Measurements from ENCODE around the gene ADGRG3. TPM values are rescaled to one million over a fixed set of nuclear protein-coding genes. Genes with fewer than 3 reads are reported as not detected.

Gene ADGRG3
- total and polyA plus RNA-seq, 10 of the 15 experiments (the other 5 are each of a cell fraction or from before 2014, with no cell fraction given) = 0.10 to 0.11 (median 0.10) TPM; not detected in 7

DNA sequence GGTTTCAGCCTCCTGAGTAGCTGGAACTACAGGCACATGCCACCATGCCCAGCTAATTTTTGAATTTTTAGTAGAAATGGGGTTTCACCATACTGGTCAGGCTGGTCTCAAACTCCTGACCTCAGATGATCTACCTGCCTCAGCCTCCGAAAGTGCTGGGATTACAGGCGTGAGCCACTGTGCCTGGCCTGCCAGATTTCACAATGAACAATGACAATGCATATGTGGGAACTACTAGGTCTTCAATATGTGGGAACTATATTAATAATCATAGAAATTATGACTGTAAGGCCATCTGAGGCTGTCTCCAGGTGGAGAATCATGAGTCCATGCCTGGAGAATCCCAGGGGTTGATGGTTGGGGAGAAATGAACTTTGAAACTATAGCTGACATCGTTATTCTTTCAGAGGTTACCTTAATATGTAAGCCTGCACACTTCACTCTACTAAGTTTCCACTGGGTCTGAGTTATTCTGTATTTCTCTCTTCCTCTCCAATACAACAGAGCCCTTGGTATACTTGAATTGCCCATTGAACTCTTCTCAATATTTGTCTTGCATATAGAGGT is 19.3 kb downstream of the ADGRG3 start:
- no peaks in the 10 kb centered on the region for H4K20me1 ChIP-seq (ENCODE audit: control insufficient read depth, insufficient read depth)
- DNase-seq (ENCODE audit: low read depth, low spot score) (no peak), FAIRE-seq (no peak), ATAC-seq (no peak)
- 60% methylated on average over 3 of the region's 3 CpGs for WGBS (ENCODE audit: insufficient coverage, insufficient replicate concordance, low lambda C conversion rate, missing lambda C conversion rate)
- no peak overlapping the region for H2AFZ ChIP-seq (ENCODE audit: control insufficient read depth, low read depth, low read length)
- H3K36me3 ChIP-seq (ENCODE audit: control insufficient read depth in 2 of 2, insufficient read depth in 2 of 2, low read length in 1 of 2) = no peaks in the 10 kb centered on the region
- H3K4me2 ChIP-seq (ENCODE audit: control insufficient read depth, insufficient read depth) = no peak overlapping the region
- no peak overlapping the region for H3K4me3 ChIP-seq
- ChIA-PET POLR2A (no interaction called here), CTCF (interaction anchor here (0.7 kb wide), 1 partner anchor 269 kb away, joined by 4 read pairs; no protein-coding TSS in a partner anchor), SMC1A (ENCODE audit: uncharacterized antibody, unreplicated experiment) (no interaction called here), RAD21 (ENCODE audit: unreplicated experiment) (interaction anchor here (0.7 to 1.4 kb wide), 2 partner anchors 48 to 127 kb away, joined by 3 read pairs; partner anchors contain the start of gene KATNB1)
- no peak overlapping the region for H3K27ac ChIP-seq (ENCODE audit: control insufficient read depth, insufficient read depth)
- in situ Hi-C loops (cut with MboI) = no loop called here
- intact Hi-C loops (cut with micrococcal nuclease; ENCODE audit: unreplicated experiment) = no loop called here
- no peak for TF ChIP-seq DPF2 (IDR thresholded peaks at IDR 0.05)
- TF ChIP-seq, protein P1, sequence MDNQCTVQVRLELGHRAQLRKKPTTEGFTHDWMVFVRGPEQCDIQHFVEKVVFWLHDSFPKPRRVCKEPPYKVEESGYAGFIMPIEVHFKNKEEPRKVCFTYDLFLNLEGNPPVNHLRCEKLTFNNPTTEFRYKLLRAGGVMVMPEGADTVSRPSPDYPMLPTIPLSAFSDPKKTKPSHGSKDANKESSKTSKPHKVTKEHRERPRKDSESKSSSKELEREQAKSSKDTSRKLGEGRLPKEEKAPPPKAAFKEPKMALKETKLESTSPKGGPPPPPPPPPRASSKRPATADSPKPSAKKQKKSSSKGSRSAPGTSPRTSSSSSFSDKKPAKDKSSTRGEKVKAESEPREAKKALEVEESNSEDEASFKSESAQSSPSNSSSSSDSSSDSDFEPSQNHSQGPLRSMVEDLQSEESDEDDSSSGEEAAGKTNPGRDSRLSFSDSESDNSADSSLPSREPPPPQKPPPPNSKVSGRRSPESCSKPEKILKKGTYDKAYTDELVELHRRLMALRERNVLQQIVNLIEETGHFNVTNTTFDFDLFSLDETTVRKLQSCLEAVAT (IDR thresholded peaks at IDR 0.05) = no peak
- TF ChIP-seq RAD21 (IDR thresholded peaks at IDR 0.05; ENCODE audit: insufficient read depth, low read depth, low read length) = no peak
- TF ChIP-seq ETV6 (conservative IDR thresholded peaks at IDR 0.05 in 1 of 2, IDR thresholded peaks at IDR 0.05 in 1 of 2; ENCODE audit: borderline replicate concordance in 1 of 2, low read depth in 1 of 2) = no peak
- TF ChIP-seq, protein P2, sequence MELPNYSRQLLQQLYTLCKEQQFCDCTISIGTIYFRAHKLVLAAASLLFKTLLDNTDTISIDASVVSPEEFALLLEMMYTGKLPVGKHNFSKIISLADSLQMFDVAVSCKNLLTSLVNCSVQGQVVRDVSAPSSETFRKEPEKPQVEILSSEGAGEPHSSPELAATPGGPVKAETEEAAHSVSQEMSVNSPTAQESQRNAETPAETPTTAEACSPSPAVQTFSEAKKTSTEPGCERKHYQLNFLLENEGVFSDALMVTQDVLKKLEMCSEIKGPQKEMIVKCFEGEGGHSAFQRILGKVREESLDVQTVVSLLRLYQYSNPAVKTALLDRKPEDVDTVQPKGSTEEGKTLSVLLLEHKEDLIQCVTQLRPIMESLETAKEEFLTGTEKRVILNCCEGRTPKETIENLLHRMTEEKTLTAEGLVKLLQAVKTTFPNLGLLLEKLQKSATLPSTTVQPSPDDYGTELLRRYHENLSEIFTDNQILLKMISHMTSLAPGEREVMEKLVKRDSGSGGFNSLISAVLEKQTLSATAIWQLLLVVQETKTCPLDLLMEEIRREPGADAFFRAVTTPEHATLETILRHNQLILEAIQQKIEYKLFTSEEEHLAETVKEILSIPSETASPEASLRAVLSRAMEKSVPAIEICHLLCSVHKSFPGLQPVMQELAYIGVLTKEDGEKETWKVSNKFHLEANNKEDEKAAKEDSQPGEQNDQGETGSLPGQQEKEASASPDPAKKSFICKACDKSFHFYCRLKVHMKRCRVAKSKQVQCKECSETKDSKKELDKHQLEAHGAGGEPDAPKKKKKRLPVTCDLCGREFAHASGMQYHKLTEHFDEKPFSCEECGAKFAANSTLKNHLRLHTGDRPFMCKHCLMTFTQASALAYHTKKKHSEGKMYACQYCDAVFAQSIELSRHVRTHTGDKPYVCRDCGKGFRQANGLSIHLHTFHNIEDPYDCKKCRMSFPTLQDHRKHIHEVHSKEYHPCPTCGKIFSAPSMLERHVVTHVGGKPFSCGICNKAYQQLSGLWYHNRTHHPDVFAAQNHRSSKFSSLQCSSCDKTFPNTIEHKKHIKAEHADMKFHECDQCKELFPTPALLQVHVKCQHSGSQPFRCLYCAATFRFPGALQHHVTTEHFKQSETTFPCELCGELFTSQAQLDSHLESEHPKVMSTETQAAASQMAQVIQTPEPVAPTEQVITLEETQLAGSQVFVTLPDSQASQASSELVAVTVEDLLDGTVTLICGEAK (IDR thresholded peaks at IDR 0.05; ENCODE audit: borderline replicate concordance) = no peak
- TF ChIP-seq STAT3 (IDR thresholded peaks at IDR 0.05; ENCODE audit: low read depth, low read length) = no peak
- TF ChIP-seq, protein P3, sequence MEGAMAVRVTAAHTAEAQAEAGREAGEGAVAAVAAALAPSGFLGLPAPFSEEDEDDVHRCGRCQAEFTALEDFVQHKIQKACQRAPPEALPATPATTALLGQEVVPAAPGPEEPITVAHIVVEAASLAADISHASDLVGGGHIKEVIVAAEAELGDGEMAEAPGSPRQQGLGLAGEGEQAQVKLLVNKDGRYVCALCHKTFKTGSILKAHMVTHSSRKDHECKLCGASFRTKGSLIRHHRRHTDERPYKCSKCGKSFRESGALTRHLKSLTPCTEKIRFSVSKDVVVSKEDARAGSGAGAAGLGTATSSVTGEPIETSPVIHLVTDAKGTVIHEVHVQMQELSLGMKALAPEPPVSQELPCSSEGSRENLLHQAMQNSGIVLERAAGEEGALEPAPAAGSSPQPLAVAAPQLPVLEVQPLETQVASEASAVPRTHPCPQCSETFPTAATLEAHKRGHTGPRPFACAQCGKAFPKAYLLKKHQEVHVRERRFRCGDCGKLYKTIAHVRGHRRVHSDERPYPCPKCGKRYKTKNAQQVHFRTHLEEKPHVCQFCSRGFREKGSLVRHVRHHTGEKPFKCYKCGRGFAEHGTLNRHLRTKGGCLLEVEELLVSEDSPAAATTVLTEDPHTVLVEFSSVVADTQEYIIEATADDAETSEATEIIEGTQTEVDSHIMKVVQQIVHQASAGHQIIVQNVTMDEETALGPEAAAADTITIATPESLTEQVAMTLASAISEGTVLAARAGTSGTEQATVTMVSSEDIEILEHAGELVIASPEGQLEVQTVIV (IDR thresholded peaks at IDR 0.05; ENCODE audit: borderline replicate concordance, partially characterized antibody) = no peak
- no peak for TF ChIP-seq POLR2A (IDR thresholded peaks at IDR 0.05; ENCODE audit: low read depth, low read length)
- no peak for TF ChIP-seq KDM1A (IDR thresholded peaks at IDR 0.05; ENCODE audit: borderline replicate concordance)
- TF ChIP-seq CHD2 (IDR thresholded peaks at IDR 0.05; ENCODE audit: borderline replicate concordance, low read depth, low read length) = no peak
- H3K9ac ChIP-seq (ENCODE audit: control insufficient read depth, insufficient read depth, low read length) = no peak overlapping the region
- H3K79me2 ChIP-seq (ENCODE audit: control insufficient read depth, insufficient read depth, low read length) = no peaks in the 10 kb centered on the region
- H3K27me3 ChIP-seq (replicated peaks in 1 of 2; ENCODE audit: control insufficient read depth in 2 of 2, insufficient read depth in 2 of 2, low read length in 1 of 2) = no peaks in the 10 kb centered on the region
- no TSS peak for BruUV-seq (replicated peaks)
- peaks cover 17% of the 10 kb centered on the region for H3K4me1 ChIP-seq (ENCODE audit: control insufficient read depth, insufficient read depth, low read length)
- no peaks in the 10 kb centered on the region for H3K9me3 ChIP-seq (replicated peaks; ENCODE audit: control insufficient read depth, insufficient read depth, low read length)
